HG03354 (cell line): ENCODE data around the gene FFAR1.

Source experiments
- ATAC-seq: cut with Tn5 transposase; IDR thresholded peaks from one replicate; pipeline ENCODE4 v1.9.1; 2021; ENCODE audit warnings: mild to moderate bottlenecking; ENCODE audit not compliant: unreplicated experiment, poor library complexity, severe bottlenecking

FFAR1 gene

GRCh38 chr19:35347171-35347929 lies at the start of gene FFAR1:
FFAR1 (plus strand) TSS chr19:35347902; CDS start chr19:35351552, 3,650 bp downstream.
- ATAC-seq: peak; percentile 62

- ATAC-seq: no peak
These were observed 49.8 kb upstream of the FFAR1 start for GRCh38 chr19:35297922-35298321.

GRCh38 chr19:35298561-35298972 lies 49.1 kb upstream of the FFAR1 start:
- ATAC-seq: no peak

GRCh38 chr19:35299523-35300338 lies 48.0 kb upstream of the FFAR1 start:
- no peak for ATAC-seq

- ATAC-seq: no peak
These were observed 47.4 kb upstream of the FFAR1 start for GRCh38 chr19:35300339-35300649.

GRCh38 chr19:35301961-35302360 lies 45.7 kb upstream of the FFAR1 start:
- no peak for ATAC-seq

- ATAC-seq: no peak
These were observed 45.3 kb upstream of the FFAR1 start for GRCh38 chr19:35302446-35302845.

- ATAC-seq: no peak
These were observed 44.3 kb upstream of the FFAR1 start for GRCh38 chr19:35303357-35303915.

- no peak for ATAC-seq
These were observed 43.7 kb upstream of the FFAR1 start for GRCh38 chr19:35304036-35304435.

GRCh38 chr19:35305181-35305580 lies 42.5 kb upstream of the FFAR1 start:
- ATAC-seq: no peak

GRCh38 chr19:35306473-35307246 lies 41.0 kb upstream of the FFAR1 start:
- ATAC-seq: no peak

- no peak for ATAC-seq
These were observed 39.8 kb upstream of the FFAR1 start for GRCh38 chr19:35307931-35308330.

GRCh38 chr19:35308910-35309309 lies 38.8 kb upstream of the FFAR1 start:
- no peak for ATAC-seq

- ATAC-seq: no peak
These were observed 38.0 kb upstream of the FFAR1 start for GRCh38 chr19:35309481-35310279.

- no peak for ATAC-seq
These were observed 37.4 kb upstream of the FFAR1 start for GRCh38 chr19:35310331-35310730.

- ATAC-seq: no peak
These were observed 36.8 kb upstream of the FFAR1 start for GRCh38 chr19:35310811-35311465.

- ATAC-seq: no peak
These were observed 35.6 kb upstream of the FFAR1 start for GRCh38 chr19:35311901-35312665.

- no peak for ATAC-seq
These were observed 34.1 kb upstream of the FFAR1 start for GRCh38 chr19:35313587-35313986.
